Spleen (tissue), 7 donors: ENCODE measurements around the gene EVA1A.

Experiments used
- CTCF ChIP-seq, 11 experiments: fragments of 200-600 bp in 7 of 11; fragments of 450-650 bp in 4 of 11; sonication (generic) in 4 of 11; IDR thresholded peaks in 8 of 11; conservative IDR thresholded peaks in 3 of 11; 1 replicate in 7 of 11; 2 replicates in 4 of 11; pipeline versions ENCODE4 v1.4.0 to v1.8.0; 2016 to 2021; ENCODE audit warnings: antibody characterized with exemption in 11 of 11, inconsistent platforms in 4 of 11, mild to moderate bottlenecking in 1 of 11
- POLR2A ChIP-seq, 3 donors: fragments of 450-650 bp; IDR thresholded peaks; one replicate each; pipeline ENCODE4 v1.5.1; 2017; ENCODE audit warnings: antibody characterized with exemption in 3 of 3, mild to moderate bottlenecking in 1 of 3
- POLR2AphosphoS5 ChIP-seq, 3 donors: sonication (generic); formaldehyde crosslinking; IDR thresholded peaks; one replicate each; pipeline ENCODE4 v1.5.1; 2017; ENCODE audit warnings: antibody characterized with exemption in 3 of 3
- donor health status: DM: no; HTN: no; CAD: no; lungs with moderate emphysema.
- donor health status: DM: no; HTN: no; CAD: no.
- donor health status: DM: no; HTN: no; CAD: no.

DNA sequence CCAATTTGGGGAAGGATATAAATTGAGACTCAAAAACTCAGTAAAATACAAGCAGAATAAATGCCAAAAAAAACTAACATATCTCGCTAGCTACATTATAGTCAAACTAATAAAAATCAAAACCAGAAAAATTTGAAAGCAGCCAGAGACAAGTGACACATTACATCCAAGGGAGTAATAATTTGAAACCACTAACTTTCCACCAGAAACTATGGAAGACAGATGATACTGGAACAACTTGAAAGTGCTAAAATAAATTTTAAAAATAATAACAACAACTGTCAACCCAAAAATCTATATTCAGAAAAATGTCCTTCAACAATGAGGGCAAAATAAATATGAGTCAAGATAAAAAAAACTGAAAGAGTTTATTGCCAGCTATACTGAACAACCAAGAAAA lies 110.7 kb downstream of the EVA1A start:
- TF ChIP-seq POLR2A (IDR thresholded peaks at IDR 0.05) (no peak), CTCF (IDR thresholded peaks at IDR 0.05 in 8 of 11, conservative IDR thresholded peaks at IDR 0.05 in 3 of 11) (no peak), POLR2AphosphoS5 (IDR thresholded peaks at IDR 0.05) (no peak)
